ENCODE measurements around the gene GUCD1. TPM values are rescaled to one million over a fixed set of nuclear protein-coding genes. Genes with fewer than 3 reads are reported as not detected.

Gene GUCD1
- total RNA-seq, 2 donors from 2014 or later = 188 to 207 TPM

DNA sequence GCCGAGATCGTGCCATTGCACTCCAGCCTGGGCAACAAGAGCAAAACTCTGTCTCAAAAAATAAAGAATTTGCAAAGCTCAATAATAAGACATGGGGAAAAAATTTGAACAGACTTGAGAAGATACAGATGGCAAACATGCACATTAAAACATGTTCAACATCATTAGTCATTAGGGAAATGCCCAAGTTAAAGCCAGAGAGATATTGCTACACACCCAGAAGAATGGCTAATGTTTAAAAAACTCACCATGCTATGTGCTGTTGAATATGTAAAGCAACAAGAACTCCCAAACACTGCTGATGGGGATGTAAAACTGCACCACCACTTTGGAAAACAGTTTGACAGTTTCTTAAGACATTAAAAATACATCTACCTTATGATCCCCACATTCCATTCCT, 25.3 kb upstream of the GUCD1 start:
- no peak for TF ChIP-seq CTCF (IDR thresholded peaks at IDR 0.05)
- no peak overlapping the region for H3K27ac ChIP-seq

GRCh38 chr22:24579258-24579601, 24.3 kb upstream of the GUCD1 start:
- H3K27me3 ChIP-seq = no peaks in the 10 kb centered on the region
- TF ChIP-seq CTCF (IDR thresholded peaks at IDR 0.05) = no peak
- no peak for DNase-seq
- H3K27ac ChIP-seq = peak overlapping the region; percentile 69
- no peak overlapping the region for H3K4me3 ChIP-seq
- no peaks in the 10 kb centered on the region for H3K36me3 ChIP-seq
- H3K9ac ChIP-seq (ENCODE audit: low read depth in 2 of 2, low read length in 2 of 2) = no peak overlapping the region
- peaks cover 4% of the 10 kb centered on the region for H3K4me1 ChIP-seq
- no peaks in the 10 kb centered on the region for H3K9me3 ChIP-seq
- intact Hi-C loops (cut with DNase I) = no loop called here

More for the DNA sequence above, 25.3 kb upstream of the GUCD1 start:
- no peaks in the 10 kb centered on the region for H3K36me3 ChIP-seq
- intact Hi-C loops (cut with DNase I) = no loop called here
- peaks cover 4% of the 10 kb centered on the region for H3K4me1 ChIP-seq
- H3K27me3 ChIP-seq = no peaks in the 10 kb centered on the region
- no peak for DNase-seq
- no peak overlapping the region for H3K4me3 ChIP-seq
- H3K9me3 ChIP-seq = no peaks in the 10 kb centered on the region
- H3K9ac ChIP-seq (ENCODE audit: low read depth in 2 of 2, low read length in 2 of 2) = no peak overlapping the region

DNA sequence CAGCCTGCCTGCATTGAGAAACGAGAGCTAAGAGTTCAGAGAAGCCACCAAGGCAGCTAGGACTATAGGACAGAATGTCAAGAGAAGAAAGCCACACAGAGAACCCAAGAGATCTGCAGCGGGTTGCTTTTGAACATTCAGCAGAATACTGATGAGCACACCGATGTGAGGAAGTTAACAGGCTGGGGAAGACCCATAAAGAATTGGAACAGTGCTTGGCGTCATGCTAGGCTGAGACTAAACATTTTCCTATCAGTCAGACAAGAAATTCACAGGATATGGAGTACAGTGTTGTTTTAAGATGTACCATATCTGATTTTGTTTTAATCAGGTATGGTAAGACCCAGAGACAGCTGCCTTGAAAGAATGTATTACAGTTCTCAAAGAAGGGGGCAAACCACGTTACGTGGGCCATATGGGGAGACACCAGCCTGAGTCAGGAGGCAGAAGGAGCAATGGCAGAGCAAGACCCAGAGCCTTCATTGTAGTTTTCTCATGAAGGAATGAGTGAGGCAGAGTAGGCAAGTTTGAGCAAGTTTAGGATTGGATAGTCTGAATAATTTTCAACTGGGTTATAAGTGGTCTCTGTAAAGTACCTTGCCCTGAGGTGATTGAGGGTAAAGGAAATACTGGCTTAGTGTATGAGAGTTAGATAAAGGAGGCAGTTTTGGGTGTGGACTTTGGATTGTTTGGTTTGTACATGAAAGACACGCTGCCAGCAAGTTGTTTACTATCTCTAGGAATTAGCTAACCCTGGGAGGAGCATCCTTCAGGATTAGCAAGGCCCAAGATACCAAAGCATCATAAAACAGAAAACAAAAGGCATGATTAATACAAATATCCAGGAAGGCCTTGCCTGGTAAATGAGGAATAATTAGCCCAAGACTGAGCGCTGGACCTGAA, 23.7 kb upstream of the GUCD1 start:
- TF ChIP-seq CTCF (IDR thresholded peaks at IDR 0.05) = no peak
- peak overlapping the region; percentile 69 for H3K27ac ChIP-seq
- no peaks in the 10 kb centered on the region for H3K27me3 ChIP-seq
- H3K36me3 ChIP-seq = no peaks in the 10 kb centered on the region
- intact Hi-C loops (cut with DNase I) = no loop called here
- DNase-seq = peak; percentile 69
- no peaks in the 10 kb centered on the region for H3K9me3 ChIP-seq
- H3K9ac ChIP-seq (ENCODE audit: low read depth in 2 of 2, low read length in 2 of 2) = no peak overlapping the region
- no peak overlapping the region for H3K4me3 ChIP-seq
- peaks cover 4% of the 10 kb centered on the region for H3K4me1 ChIP-seq

GRCh38 chr22:24576778-24577177, 21.8 kb upstream of the GUCD1 start:
- DNase-seq = no peak
- peaks cover 9% of the 10 kb centered on the region for H3K36me3 ChIP-seq

DNA sequence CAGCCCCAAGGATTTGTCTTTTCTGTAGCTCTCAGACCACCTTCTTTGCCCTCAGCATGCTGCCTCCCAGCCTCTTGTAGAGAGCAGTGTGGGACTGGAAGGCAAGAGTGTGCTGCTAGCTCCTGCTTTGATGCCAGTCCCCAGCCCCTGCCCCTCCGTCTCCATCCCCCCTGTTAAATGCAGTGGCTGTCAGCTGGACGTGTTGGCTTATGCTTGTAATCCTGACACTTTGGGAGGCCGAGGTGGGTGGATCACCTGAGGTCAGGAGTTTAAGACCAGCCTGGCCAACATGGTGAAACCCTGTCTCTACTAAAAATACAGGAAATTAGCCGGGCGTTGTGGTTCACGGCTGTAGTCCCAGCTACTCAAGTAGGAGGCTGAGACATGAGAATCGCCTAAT, 16.3 kb upstream of the GUCD1 start:
- H3K9ac ChIP-seq (ENCODE audit: low read depth in 2 of 2, low read length in 2 of 2) = no peak overlapping the region
- no peaks in the 10 kb centered on the region for H3K9me3 ChIP-seq
- intact Hi-C loops (cut with DNase I) = no loop called here
- H3K36me3 ChIP-seq = peaks cover 14% of the 10 kb centered on the region
- no peaks in the 10 kb centered on the region for H3K27me3 ChIP-seq
- no peak for TF ChIP-seq CTCF (IDR thresholded peaks at IDR 0.05)
- DNase-seq = no peak
- H3K4me3 ChIP-seq = no peak overlapping the region
- H3K4me1 ChIP-seq = no peaks in the 10 kb centered on the region
- no peak overlapping the region for H3K27ac ChIP-seq

More at GRCh38 chr22:24576778-24577177, 21.8 kb upstream of the GUCD1 start:
- H3K9ac ChIP-seq (ENCODE audit: low read depth in 2 of 2, low read length in 2 of 2) = no peak overlapping the region
- peaks cover 4% of the 10 kb centered on the region for H3K4me1 ChIP-seq
- intact Hi-C loops (cut with DNase I) = no loop called here
- no peak overlapping the region for H3K4me3 ChIP-seq
- H3K9me3 ChIP-seq = no peaks in the 10 kb centered on the region
- no peak for TF ChIP-seq CTCF (IDR thresholded peaks at IDR 0.05)
- no peaks in the 10 kb centered on the region for H3K27me3 ChIP-seq
- peak overlapping the region; percentile 32 for H3K27ac ChIP-seq

Data from colonic mucosa (tissue), 4 donors.